Endothelial cell (in vitro differentiated cells): ENCODE measurements around the gene ARHGEF25. TPM values are rescaled to one million over a fixed set of nuclear protein-coding genes. Genes with fewer than 3 reads are reported as not detected.
"Not testable (repeated sequence)": the region's sequence is repeated elsewhere in the genome, so short reads cannot be mapped to it uniquely, and the experiment has no call there.

Experiments used
- DNase-seq: peaks from one replicate; pipeline ENCODE4 v3.0.0; 2021; ENCODE audit warnings: low spot score
- H3K27ac Mint-ChIP-seq: one replicate; pipeline ENCODE4 v1.8.0; 2021; ENCODE audit warnings: mixed read lengths, inconsistent platforms; ENCODE audit not compliant: unreplicated experiment
- H3K27me3 Mint-ChIP-seq: one replicate; pipeline ENCODE4 v1.8.0; 2021; ENCODE audit warnings: mild to moderate bottlenecking, moderate library complexity, mixed read lengths, inconsistent platforms; ENCODE audit not compliant: unreplicated experiment
- H3K36me3 Mint-ChIP-seq: one replicate; pipeline ENCODE4 v1.8.0; 2021; ENCODE audit warnings: mild to moderate bottlenecking, low read depth, mixed read lengths, inconsistent platforms; ENCODE audit not compliant: unreplicated experiment
- H3K4me1 Mint-ChIP-seq: one replicate; pipeline ENCODE4 v1.8.0; 2021; ENCODE audit warnings: mild to moderate bottlenecking, mixed read lengths, inconsistent platforms; ENCODE audit not compliant: unreplicated experiment
- H3K4me3 Mint-ChIP-seq: one replicate; pipeline ENCODE4 v1.8.0; 2021; ENCODE audit warnings: mild to moderate bottlenecking, mixed read lengths, inconsistent platforms; ENCODE audit not compliant: unreplicated experiment
- H3K9me3 Mint-ChIP-seq: one replicate; pipeline ENCODE4 v1.8.0; 2021; ENCODE audit warnings: mixed read lengths, inconsistent platforms; ENCODE audit not compliant: unreplicated experiment
- total RNA-seq: library from RNA; stranded (reverse); fragmentation: NEBNext Ultra II Directional; extraction: Animal tissue kit (Norgen Biotek cat#: 25700); gene quantifications from one replicate; pipeline ENCODE4 v1.2.1, GENCODE V29; 2021; ENCODE audit not compliant: unreplicated experiment
- TF ChIP-seq, protein P1 (sequence below): fragments of 200-600 bp; sonication (generic); IDR thresholded peaks from one replicate; pipeline ENCODE4 v1.5.0; 2021; ENCODE audit warnings: antibody characterized with exemption; ENCODE audit not compliant: unreplicated experiment

ARHGEF25 gene
- total RNA-seq, 1 donor from 2014 or later: 20.0 TPM

DNA sequence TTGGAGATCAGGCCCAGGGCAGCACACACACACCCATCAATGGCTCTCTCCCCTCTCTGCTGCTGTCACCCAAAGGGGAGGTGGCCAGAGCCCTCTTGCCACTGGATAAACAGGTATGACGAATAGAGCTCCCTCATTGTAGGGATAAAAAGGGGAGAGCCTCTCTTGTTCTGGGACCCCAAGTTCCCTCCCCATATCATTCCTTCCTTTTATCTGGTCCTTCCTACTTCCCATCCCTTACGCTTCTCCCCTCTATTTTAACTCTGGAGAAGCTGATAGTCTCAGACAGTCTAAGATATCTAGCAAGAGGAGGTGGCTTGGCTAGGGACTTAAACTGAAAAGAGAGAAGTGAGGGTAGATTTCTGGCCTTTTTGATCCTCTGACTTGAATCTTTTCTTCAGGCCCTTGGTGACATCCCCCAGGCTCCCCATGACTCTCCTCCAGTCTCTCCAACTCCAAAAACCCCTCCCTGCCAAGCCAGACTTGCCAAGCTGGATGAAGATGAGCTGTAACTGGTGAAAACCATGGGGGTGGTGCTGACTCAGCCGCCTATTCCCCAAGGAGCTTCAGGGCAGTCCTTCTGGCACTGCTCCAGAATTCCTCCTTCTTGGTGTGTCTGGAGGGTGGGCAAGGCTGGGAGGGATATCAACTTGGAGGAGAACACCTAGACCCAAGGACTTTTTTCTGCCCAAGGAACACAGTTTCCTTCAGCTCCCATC lies 5.3 kb downstream of the ARHGEF25 start:
- H3K4me1 Mint-ChIP-seq: peaks cover 23% of the 10 kb centered on the region
- no peak overlapping the region for H3K4me3 Mint-ChIP-seq
- H3K27me3 Mint-ChIP-seq: peaks cover 39% of the 10 kb centered on the region
- H3K36me3 Mint-ChIP-seq: peaks cover 35% of the 10 kb centered on the region
- H3K9me3 Mint-ChIP-seq: no peaks in the 10 kb centered on the region
- H3K27ac Mint-ChIP-seq: no peak overlapping the region
- no peak for DNase-seq
- TF ChIP-seq, protein P1, sequence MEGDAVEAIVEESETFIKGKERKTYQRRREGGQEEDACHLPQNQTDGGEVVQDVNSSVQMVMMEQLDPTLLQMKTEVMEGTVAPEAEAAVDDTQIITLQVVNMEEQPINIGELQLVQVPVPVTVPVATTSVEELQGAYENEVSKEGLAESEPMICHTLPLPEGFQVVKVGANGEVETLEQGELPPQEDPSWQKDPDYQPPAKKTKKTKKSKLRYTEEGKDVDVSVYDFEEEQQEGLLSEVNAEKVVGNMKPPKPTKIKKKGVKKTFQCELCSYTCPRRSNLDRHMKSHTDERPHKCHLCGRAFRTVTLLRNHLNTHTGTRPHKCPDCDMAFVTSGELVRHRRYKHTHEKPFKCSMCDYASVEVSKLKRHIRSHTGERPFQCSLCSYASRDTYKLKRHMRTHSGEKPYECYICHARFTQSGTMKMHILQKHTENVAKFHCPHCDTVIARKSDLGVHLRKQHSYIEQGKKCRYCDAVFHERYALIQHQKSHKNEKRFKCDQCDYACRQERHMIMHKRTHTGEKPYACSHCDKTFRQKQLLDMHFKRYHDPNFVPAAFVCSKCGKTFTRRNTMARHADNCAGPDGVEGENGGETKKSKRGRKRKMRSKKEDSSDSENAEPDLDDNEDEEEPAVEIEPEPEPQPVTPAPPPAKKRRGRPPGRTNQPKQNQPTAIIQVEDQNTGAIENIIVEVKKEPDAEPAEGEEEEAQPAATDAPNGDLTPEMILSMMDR: no peak

DNA sequence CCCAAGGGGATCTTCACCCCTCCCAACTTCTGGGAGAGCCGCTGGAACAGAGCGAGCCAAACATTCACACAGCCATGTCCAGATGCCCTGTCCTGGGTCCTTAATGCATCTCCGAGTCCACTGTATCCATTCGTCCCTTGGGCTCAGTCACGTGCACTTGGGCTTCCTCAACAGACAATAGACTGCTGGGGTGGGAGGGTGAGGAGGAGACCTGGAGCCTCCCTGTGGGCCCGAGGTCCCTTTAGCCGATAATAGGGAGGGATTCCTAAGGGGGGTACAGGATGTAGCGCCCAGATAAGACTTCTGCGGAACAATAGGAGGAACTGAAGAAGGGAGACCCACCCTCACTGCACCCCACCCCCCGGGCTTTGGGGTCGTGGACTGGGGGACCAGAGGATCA lies 6.7 kb downstream of the ARHGEF25 start:
- Mint-ChIP-seq H3K9me3 (no peaks in the 10 kb centered on the region), H3K4me3 (peak overlapping the region; percentile 77), H3K4me1 (peaks cover 27% of the 10 kb centered on the region), H3K36me3 (peaks cover 40% of the 10 kb centered on the region), H3K27ac (no peak overlapping the region), H3K27me3 (peaks cover 47% of the 10 kb centered on the region)
- TF ChIP-seq, protein P1: no peak
- DNase-seq: peak; percentile 4

DNA sequence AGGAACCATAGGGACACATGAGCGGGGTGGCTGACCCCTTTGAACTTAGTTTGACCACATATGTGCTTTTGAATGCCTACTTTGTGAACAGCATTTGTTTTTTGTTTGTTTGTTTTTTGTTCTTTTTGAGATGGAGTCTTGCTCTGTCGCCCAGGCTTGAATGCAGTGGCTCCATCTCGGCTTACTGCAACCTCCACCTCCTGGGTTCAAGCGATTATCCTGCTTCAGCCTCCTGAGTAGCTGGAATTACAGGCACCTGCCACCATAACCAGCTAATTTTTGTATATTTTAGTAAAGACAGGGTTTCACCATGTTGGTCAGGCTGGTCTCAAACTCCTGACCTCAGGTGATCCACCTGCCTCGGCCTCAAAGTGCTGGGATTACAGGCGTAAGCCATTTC lies 7.2 kb downstream of the ARHGEF25 start:
- H3K4me1 Mint-ChIP-seq: peaks cover 31% of the 10 kb centered on the region
- not testable (repeated sequence) for DNase-seq, H3K27ac Mint-ChIP-seq, H3K9me3 Mint-ChIP-seq, H3K4me3 Mint-ChIP-seq
- H3K36me3 Mint-ChIP-seq: peaks cover 45% of the 10 kb centered on the region
- H3K27me3 Mint-ChIP-seq: peaks cover 47% of the 10 kb centered on the region

DNA sequence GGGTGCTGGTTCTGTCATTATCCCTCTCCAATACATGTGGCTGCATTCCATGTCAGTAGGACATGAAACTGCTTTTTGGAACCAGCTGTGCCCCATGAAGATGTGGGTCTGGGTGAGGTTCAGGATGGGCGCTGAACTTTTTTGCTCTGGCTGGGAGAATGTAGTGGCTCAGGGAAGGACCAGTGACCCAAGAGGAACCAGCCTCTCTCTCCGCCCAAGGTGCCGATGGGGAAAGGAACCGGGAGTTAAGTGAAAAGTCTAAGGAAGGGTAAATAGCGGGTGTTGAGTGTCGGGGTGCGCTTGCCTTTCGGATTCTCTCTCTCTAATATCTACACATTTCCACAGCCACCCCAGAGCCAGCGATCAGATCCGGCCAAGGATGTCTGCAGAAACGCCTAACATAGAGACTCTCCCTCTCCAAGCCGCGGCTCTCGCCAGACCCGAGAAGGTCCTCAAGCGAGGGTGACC lies 7.8 kb downstream of the ARHGEF25 start:
- DNase-seq: peak; percentile 20
- H3K4me3 Mint-ChIP-seq: peak overlapping the region; percentile 83
- H3K4me1 Mint-ChIP-seq: peaks cover 37% of the 10 kb centered on the region
- TF ChIP-seq, protein P1: no peak
- H3K27ac Mint-ChIP-seq: peak overlapping the region; percentile 14
- peaks cover 50% of the 10 kb centered on the region for H3K27me3 Mint-ChIP-seq
- no peaks in the 10 kb centered on the region for H3K9me3 Mint-ChIP-seq
- peaks cover 45% of the 10 kb centered on the region for H3K36me3 Mint-ChIP-seq

DNA sequence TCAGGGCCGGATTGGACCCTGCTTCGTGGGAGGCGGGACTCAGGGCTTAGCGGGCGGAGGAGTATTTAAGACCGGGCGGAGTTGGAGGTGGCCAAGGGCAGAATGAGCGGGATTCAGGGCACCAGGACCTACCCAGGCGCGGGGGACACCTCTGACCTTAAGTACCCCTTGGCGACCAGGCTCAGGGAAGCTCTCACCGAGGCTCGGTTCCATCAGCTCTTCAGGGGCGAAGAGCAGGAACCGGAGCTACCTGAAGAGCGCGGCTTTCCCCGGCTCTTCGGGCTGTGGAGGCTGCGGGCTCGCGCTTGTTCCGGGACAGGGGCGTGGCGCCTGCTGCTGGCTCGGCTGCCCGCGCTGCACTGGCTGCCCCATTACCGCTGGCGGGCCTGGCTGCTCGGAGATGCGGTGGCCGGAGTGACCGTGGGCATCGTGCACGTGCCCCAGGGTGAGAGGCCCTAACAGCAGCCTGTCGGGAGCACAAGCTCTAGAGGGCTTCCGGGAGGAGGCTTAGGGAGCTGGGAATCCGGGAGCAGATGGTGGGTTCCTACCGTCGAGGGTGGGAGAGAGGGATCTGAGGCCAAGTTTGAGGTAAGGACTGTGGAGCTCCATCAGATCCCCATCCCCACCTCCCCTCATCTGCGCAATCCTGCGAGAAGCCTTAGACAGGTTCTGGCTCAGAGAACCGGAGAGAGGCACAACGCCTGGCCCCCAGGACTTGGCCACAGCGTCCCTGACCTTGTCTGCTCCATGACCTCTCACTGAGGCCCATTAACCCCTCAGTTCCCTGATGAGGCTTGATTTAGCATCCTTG lies 8.4 kb downstream of the ARHGEF25 start:
- no peak overlapping the region for H3K27ac Mint-ChIP-seq
- peaks cover 38% of the 10 kb centered on the region for H3K4me1 Mint-ChIP-seq
- H3K36me3 Mint-ChIP-seq: peaks cover 39% of the 10 kb centered on the region
- H3K4me3 Mint-ChIP-seq: peak overlapping the region; percentile 83
- H3K27me3 Mint-ChIP-seq: peaks cover 56% of the 10 kb centered on the region
- peak; percentile 31 for DNase-seq
- H3K9me3 Mint-ChIP-seq: no peaks in the 10 kb centered on the region
- TF ChIP-seq, protein P1: no peak
